Bronchial epithelial cell (primary cell): Measurements from ENCODE around the gene SGPL1. TPM values are rescaled to one million over a fixed set of nuclear protein-coding genes. Genes with fewer than 3 reads are reported as not detected.
"Not testable (repeated sequence)": the region's sequence is repeated elsewhere in the genome, so short reads cannot be mapped to it uniquely, and the experiment has no call there.

Experiments used
- DNase-seq: peaks from one replicate; pipeline ENCODE4 v3.0.0-alpha.2; 2010; ENCODE audit warnings: low read depth
- FAIRE-seq: peaks from 2 replicates; lab custom pipeline; 2011; peaks lifted over from hg19 to GRCh38; lab: Jason Lieb, UNC
- H3K27me3 ChIP-seq: 2 replicates; pipeline ENCODE4 v1.5.1; 2011; ENCODE audit warnings: low read length; ENCODE audit not compliant: control insufficient read depth, insufficient read depth
- H3K36me3 ChIP-seq: 2 replicates; pipeline ENCODE4 v1.5.1; 2011; ENCODE audit warnings: low read length; ENCODE audit not compliant: control insufficient read depth, insufficient read depth
- H3K4me3 ChIP-seq: 2 replicates; pipeline ENCODE4 v1.5.1; 2011; ENCODE audit warnings: mild to moderate bottlenecking, low read depth, low read length, control low read depth
- CTCF ChIP-seq: IDR thresholded peaks from 2 replicates; pipeline ENCODE4 v1.5.1; 2011; ENCODE audit warnings: mild to moderate bottlenecking, moderate library complexity, low read length, control low read depth, inconsistent platforms; ENCODE audit not compliant: insufficient read depth, severe bottlenecking
- total RNA-seq: library from RNA; depleted of rRNA; stranded (reverse); fragments of >200 nt; gene quantifications from 2 replicates; pipeline ENCODE4 v1.2.1, GENCODE V29; 2014

The SGPL1 gene
- total RNA-seq, 1 donor from 2014 or later = 82.9 TPM

- FAIRE-seq (no peak), DNase-seq (no peak)
- Histone ChIP-seq H3K4me3 (no peak overlapping the region), H3K36me3 (peaks cover 19% of the 10 kb centered on the region), H3K27me3 (no peaks in the 10 kb centered on the region)
- no peak for TF ChIP-seq CTCF
Measured at GRCh38 chr10:70856454-70856853, 40.7 kb downstream of the SGPL1 start.

- H3K27me3 ChIP-seq = no peaks in the 10 kb centered on the region
- DNase-seq (no peak), FAIRE-seq (no peak)
- no peak overlapping the region for H3K4me3 ChIP-seq
- peaks cover 16% of the 10 kb centered on the region for H3K36me3 ChIP-seq
- TF ChIP-seq CTCF = no peak
Measured at GRCh38 chr10:70858759-70859158, 43.0 kb downstream of the SGPL1 start.

GRCh38 chr10:70861495-70862197, 45.9 kb downstream of the SGPL1 start:
- H3K36me3 ChIP-seq = peaks cover 12% of the 10 kb centered on the region
- not testable (repeated sequence) for H3K27me3 ChIP-seq, DNase-seq, FAIRE-seq, H3K4me3 ChIP-seq

- no peaks in the 10 kb centered on the region for H3K27me3 ChIP-seq
- H3K36me3 ChIP-seq = peaks cover 7% of the 10 kb centered on the region
- no peak for TF ChIP-seq CTCF
- FAIRE-seq = no peak
- DNase-seq = no peak
- no peak overlapping the region for H3K4me3 ChIP-seq
Measured at GRCh38 chr10:70863470-70864160, 47.9 kb downstream of the SGPL1 start.

GRCh38 chr10:70864935-70865334, 49.2 kb downstream of the SGPL1 start:
- FAIRE-seq (no peak), DNase-seq (no peak)
- no peaks in the 10 kb centered on the region for H3K27me3 ChIP-seq
- H3K36me3 ChIP-seq = peaks cover 7% of the 10 kb centered on the region
- H3K4me3 ChIP-seq = no peak overlapping the region
- no peak for TF ChIP-seq CTCF

GRCh38 chr10:70866424-70866823, 50.7 kb downstream of the SGPL1 start:
- H3K4me3 ChIP-seq = no peak overlapping the region
- peak; percentile 12 for DNase-seq
- no peaks in the 10 kb centered on the region for H3K27me3 ChIP-seq
- TF ChIP-seq CTCF = no peak
- peaks cover 11% of the 10 kb centered on the region for H3K36me3 ChIP-seq
- no peak for FAIRE-seq
